SK-N-SH treated with all-trans-retinoic acid at 6 μM for 48 hours (cell line): ENCODE data around the gene LRMDA.

ENCODE experiments used
- ATAC-seq: fragments of 200-7000 bp; cut with Tn5 transposase; 3 replicates; pipeline ENCODE4 v1.9.1; 2020; ENCODE audit warnings: mild to moderate bottlenecking, moderate library complexity
- ARNTL ChIP-seq: fragments of 450-650 bp; formaldehyde crosslinking; IDR thresholded peaks from 2 replicates; pipeline ENCODE4 v1.5.0; 2020; ENCODE audit warnings: low read depth, mild to moderate bottlenecking, moderate library complexity, borderline replicate concordance
- BACH2 ChIP-seq: fragments of 250-450 bp; sonication (Bioruptor Pico); IDR thresholded peaks from 2 replicates; pipeline ENCODE4 v1.9.0; 2021; ENCODE audit warnings: mild to moderate bottlenecking, borderline replicate concordance
- ESRRG ChIP-seq: fragments of 250-450 bp; sonication (Bioruptor Pico); IDR thresholded peaks from 2 replicates; pipeline ENCODE4 v1.6.1; 2021; ENCODE audit warnings: mild to moderate bottlenecking
- ISL1 ChIP-seq: fragments of 250-450 bp; sonication (Bioruptor Pico); IDR thresholded peaks from 2 replicates; pipeline ENCODE4 v2.1.2; 2022; ENCODE audit warnings: mild to moderate bottlenecking, moderate library complexity
- PPARA ChIP-seq: fragments of 250-450 bp; sonication (Bioruptor Pico); IDR thresholded peaks from 2 replicates; pipeline ENCODE4 v1.5.0; 2020; ENCODE audit warnings: mild to moderate bottlenecking, borderline replicate concordance
- RARB ChIP-seq: fragments of 250-450 bp; sonication (Bioruptor Pico); IDR thresholded peaks from 2 replicates; pipeline ENCODE4 v1.8.0; 2021; ENCODE audit warnings: mild to moderate bottlenecking, moderate library complexity
- SNAI2 ChIP-seq: fragments of 250-450 bp; sonication (Bioruptor Pico); IDR thresholded peaks from 2 replicates; pipeline ENCODE4 v1.5.0; 2020; ENCODE audit warnings: mild to moderate bottlenecking, moderate library complexity
- ZC3H10 ChIP-seq: fragments of 250-450 bp; sonication (Bioruptor Pico); IDR thresholded peaks from 2 replicates; pipeline ENCODE4 v1.5.1; 2021; ENCODE audit warnings: mild to moderate bottlenecking, moderate library complexity
- ZFP3 ChIP-seq: fragments of 250-450 bp; sonication (Bioruptor Pico); IDR thresholded peaks from 2 replicates; pipeline ENCODE4 v1.5.0; 2020; ENCODE audit warnings: mild to moderate bottlenecking, moderate library complexity
- ZFP30 ChIP-seq: fragments of 450-650 bp; formaldehyde crosslinking; IDR thresholded peaks from 2 replicates; pipeline ENCODE4 v1.5.0; 2022; ENCODE audit warnings: mild to moderate bottlenecking, moderate library complexity
- ZNF565 ChIP-seq: fragments of 450-650 bp; formaldehyde crosslinking; conservative IDR thresholded peaks from 2 replicates; pipeline ENCODE4 v1.5.0; 2020; ENCODE audit warnings: low read depth, mild to moderate bottlenecking, moderate library complexity
- ZNF8 ChIP-seq: fragments of 450-650 bp; formaldehyde crosslinking; IDR thresholded peaks from 2 replicates; pipeline ENCODE4 v1.5.0; 2020; ENCODE audit warnings: mild to moderate bottlenecking, moderate library complexity
- TF ChIP-seq, protein P1 (sequence below): fragments of 250-450 bp; sonication (Bioruptor Pico); IDR thresholded peaks from 2 replicates; pipeline ENCODE4 v1.8.0; 2021; ENCODE audit warnings: low read depth, mild to moderate bottlenecking, moderate library complexity, borderline replicate concordance
- TF ChIP-seq, protein P2 (sequence below): fragments of 250-450 bp; sonication (Bioruptor Pico); IDR thresholded peaks from 2 replicates; pipeline ENCODE4 v1.5.1; 2020; ENCODE audit warnings: low read depth, mild to moderate bottlenecking, moderate library complexity
- TF ChIP-seq, protein P3 (sequence below): fragments of 250-450 bp; sonication (Bioruptor Pico); IDR thresholded peaks from 2 replicates; pipeline ENCODE4 v1.5.0; 2020; ENCODE audit warnings: mild to moderate bottlenecking, moderate library complexity
- TF ChIP-seq, protein P4 (sequence below): fragments of 250-450 bp; sonication (Bioruptor Pico); IDR thresholded peaks from 2 replicates; pipeline ENCODE4 v1.8.0; 2020; ENCODE audit warnings: mild to moderate bottlenecking, moderate library complexity, borderline replicate concordance

LRMDA gene

DNA sequence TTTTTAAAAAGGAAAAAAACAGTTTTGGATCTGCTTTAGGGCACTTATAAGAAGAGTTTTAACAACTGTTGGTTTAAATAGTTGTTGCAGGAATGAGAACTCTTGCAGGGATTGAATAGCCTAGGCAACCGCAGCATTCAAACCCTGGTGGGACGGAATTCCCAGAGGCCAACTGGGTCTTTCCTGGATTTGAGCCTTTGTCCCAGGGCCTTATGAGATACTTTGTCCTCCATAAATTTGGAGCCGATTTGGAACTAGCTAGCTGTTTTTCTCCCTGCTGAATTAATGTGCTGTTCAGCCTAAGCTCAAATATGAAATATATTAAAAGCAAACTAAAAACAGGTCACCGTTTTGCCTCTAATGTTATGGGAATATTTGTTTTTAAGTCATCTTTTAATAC, 109.6 kb downstream of the LRMDA start (continued):
- TF ChIP-seq ESRRG (CRISPR knock-in tag) (no peak), ZNF8 (CRISPR knock-in tag) (no peak), ISL1 (CRISPR knock-in tag) (no peak), ZNF565 (CRISPR knock-in tag) (no peak), ZFP30 (CRISPR knock-in tag) (no peak)

DNA sequence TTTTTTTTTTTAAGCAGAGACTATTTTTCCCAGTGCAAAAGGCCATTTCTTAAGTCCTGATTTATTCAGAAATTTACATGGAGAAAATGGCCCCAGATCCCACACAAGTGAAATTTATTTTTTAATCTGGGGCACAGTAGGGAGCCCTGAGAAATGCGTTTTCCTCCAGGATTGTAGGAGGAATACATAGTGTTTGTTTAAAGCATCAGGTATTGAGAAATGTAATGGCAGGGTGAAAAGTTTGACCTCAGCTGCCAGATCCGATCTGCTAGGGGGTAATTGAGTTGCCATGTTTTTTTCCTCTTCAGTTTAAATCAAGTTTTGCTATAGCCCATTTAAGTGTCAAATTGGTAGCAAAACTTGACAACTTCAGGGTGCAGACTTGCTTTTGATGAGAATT, 110.0 kb downstream of the LRMDA start:
- ATAC-seq: no peak
- TF ChIP-seq RARB (CRISPR knock-in tag) (no peak), ARNTL (CRISPR knock-in tag) (no peak), ZC3H10 (CRISPR knock-in tag) (no peak), ESRRG (CRISPR knock-in tag) (no peak), ZFP30 (CRISPR knock-in tag) (no peak)
- TF ChIP-seq, protein P1, sequence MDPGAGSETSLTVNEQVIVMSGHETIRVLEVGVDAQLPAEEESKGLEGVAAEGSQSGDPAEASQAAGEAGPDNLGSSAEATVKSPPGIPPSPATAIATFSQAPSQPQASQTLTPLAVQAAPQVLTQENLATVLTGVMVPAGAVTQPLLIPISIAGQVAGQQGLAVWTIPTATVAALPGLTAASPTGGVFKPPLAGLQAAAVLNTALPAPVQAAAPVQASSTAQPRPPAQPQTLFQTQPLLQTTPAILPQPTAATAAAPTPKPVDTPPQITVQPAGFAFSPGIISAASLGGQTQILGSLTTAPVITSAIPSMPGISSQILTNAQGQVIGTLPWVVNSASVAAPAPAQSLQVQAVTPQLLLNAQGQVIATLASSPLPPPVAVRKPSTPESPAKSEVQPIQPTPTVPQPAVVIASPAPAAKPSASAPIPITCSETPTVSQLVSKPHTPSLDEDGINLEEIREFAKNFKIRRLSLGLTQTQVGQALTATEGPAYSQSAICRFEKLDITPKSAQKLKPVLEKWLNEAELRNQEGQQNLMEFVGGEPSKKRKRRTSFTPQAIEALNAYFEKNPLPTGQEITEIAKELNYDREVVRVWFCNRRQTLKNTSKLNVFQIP (CRISPR knock-in tag): no peak
- TF ChIP-seq, protein P2, sequence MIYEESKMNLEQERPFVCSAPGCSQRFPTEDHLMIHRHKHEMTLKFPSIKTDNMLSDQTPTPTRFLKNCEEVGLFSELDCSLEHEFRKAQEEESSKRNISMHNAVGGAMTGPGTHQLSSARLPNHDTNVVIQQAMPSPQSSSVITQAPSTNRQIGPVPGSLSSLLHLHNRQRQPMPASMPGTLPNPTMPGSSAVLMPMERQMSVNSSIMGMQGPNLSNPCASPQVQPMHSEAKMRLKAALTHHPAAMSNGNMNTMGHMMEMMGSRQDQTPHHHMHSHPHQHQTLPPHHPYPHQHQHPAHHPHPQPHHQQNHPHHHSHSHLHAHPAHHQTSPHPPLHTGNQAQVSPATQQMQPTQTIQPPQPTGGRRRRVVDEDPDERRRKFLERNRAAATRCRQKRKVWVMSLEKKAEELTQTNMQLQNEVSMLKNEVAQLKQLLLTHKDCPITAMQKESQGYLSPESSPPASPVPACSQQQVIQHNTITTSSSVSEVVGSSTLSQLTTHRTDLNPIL (CRISPR knock-in tag): no peak

DNA sequence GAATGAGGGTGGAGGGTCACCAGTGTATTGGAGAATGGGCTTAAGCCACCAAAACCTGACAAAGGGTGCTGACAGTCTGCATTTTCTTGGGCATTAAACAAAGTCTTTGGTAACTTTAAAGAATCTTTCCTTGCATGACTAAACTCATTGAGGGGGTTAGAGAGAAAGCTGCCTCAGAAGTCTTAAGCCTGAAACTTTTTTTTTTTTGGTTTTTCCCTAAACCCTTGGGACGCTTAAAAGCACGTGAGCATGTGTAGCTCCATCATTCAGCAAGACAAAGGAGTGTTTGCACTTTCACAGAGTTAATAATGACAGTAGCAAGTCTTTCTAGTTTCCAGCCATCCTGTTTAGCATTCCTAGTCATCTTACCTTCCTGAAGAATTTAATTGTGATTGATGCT, 110.7 kb downstream of the LRMDA start:
- TF ChIP-seq BACH2 (CRISPR knock-in tag) (no peak), PPARA (CRISPR knock-in tag) (no peak), RARB (CRISPR knock-in tag) (no peak), ARNTL (CRISPR knock-in tag) (no peak), ZNF565 (CRISPR knock-in tag) (no peak), SNAI2 (CRISPR knock-in tag) (no peak), ZFP3 (CRISPR knock-in tag) (no peak), ISL1 (CRISPR knock-in tag) (no peak)
- TF ChIP-seq, protein P1 (CRISPR knock-in tag): no peak
- TF ChIP-seq, protein P3, sequence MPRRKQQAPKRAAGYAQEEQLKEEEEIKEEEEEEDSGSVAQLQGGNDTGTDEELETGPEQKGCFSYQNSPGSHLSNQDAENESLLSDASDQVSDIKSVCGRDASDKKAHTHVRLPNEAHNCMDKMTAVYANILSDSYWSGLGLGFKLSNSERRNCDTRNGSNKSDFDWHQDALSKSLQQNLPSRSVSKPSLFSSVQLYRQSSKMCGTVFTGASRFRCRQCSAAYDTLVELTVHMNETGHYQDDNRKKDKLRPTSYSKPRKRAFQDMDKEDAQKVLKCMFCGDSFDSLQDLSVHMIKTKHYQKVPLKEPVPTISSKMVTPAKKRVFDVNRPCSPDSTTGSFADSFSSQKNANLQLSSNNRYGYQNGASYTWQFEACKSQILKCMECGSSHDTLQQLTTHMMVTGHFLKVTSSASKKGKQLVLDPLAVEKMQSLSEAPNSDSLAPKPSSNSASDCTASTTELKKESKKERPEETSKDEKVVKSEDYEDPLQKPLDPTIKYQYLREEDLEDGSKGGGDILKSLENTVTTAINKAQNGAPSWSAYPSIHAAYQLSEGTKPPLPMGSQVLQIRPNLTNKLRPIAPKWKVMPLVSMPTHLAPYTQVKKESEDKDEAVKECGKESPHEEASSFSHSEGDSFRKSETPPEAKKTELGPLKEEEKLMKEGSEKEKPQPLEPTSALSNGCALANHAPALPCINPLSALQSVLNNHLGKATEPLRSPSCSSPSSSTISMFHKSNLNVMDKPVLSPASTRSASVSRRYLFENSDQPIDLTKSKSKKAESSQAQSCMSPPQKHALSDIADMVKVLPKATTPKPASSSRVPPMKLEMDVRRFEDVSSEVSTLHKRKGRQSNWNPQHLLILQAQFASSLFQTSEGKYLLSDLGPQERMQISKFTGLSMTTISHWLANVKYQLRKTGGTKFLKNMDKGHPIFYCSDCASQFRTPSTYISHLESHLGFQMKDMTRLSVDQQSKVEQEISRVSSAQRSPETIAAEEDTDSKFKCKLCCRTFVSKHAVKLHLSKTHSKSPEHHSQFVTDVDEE: no peak
- no peak for ATAC-seq

DNA sequence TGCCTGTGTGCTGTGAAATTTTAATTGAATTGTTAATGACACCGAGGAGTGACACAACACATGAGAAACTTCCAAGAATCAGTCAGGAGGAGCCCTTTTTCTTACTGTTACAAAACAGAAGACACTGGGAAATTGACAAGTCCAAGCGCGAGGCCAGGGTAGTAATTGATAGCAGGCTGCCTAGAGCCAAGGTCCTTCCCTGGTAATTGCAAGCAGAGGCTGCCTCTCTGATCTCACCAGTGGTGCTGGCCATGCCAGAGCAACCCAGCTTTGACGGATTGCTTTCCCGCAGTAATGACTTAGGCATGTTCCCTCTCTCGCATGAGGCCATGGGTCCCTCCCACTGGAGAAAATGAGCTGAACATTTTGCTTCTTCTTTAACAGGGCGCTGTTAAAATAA, 111.5 kb downstream of the LRMDA start:
- ATAC-seq: peak; percentile 88
- TF ChIP-seq, protein P1 (CRISPR knock-in tag): no peak
- peak; percentile 72; the same call in 1 of the 2 replicates for TF ChIP-seq RARB (CRISPR knock-in tag)
- TF ChIP-seq ZNF565 (CRISPR knock-in tag): no peak
- TF ChIP-seq ARNTL (CRISPR knock-in tag): no peak
- no peak for TF ChIP-seq ZFP30 (CRISPR knock-in tag)
- TF ChIP-seq, protein P3: no peak
- TF ChIP-seq, protein P2 (CRISPR knock-in tag): no peak
- TF ChIP-seq PPARA (CRISPR knock-in tag): no peak
- TF ChIP-seq SNAI2 (CRISPR knock-in tag): no peak
- no peak for TF ChIP-seq ESRRG (CRISPR knock-in tag)
- TF ChIP-seq ZNF8 (CRISPR knock-in tag): no peak
- TF ChIP-seq ZC3H10 (CRISPR knock-in tag): no peak
- TF ChIP-seq, protein P4, sequence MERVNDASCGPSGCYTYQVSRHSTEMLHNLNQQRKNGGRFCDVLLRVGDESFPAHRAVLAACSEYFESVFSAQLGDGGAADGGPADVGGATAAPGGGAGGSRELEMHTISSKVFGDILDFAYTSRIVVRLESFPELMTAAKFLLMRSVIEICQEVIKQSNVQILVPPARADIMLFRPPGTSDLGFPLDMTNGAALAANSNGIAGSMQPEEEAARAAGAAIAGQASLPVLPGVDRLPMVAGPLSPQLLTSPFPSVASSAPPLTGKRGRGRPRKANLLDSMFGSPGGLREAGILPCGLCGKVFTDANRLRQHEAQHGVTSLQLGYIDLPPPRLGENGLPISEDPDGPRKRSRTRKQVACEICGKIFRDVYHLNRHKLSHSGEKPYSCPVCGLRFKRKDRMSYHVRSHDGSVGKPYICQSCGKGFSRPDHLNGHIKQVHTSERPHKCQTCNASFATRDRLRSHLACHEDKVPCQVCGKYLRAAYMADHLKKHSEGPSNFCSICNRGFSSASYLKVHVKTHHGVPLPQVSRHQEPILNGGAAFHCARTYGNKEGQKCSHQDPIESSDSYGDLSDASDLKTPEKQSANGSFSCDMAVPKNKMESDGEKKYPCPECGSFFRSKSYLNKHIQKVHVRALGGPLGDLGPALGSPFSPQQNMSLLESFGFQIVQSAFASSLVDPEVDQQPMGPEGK (CRISPR knock-in tag): no peak; the same call in 1 of the 2 replicates
